ENCODE data around the gene APOA4. TPM values are rescaled to one million over a fixed set of nuclear protein-coding genes. Genes with fewer than 3 reads are reported as not detected.

APOA4 gene
- total RNA-seq, 1 donor from 2014 or later: 0.56 TPM

DNA sequence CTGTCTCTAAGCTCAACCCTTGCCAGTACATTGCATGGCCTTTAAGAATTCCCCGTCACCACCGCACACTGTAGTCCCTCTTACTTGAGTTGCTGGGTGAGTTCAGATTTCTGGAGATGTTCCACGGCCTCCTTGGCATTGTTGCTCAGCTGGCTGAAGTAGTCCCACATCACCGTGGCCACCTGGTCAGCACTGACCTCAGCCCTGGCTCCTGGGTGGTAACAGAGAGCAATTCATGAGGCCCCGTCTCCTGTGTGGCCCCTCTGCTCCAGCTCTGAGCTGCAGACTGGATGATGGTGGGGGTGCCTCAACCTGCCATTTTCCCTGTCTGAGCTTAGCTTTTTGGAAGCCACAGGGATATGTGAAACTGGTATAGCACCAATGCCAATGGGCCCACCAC is 529 bp downstream of the APOA4 start:
- H3K4me3 ChIP-seq: no peak overlapping the region
- Mint-ChIP-seq H3K9me3 (no peaks in the 10 kb centered on the region), H3K27ac (no peak overlapping the region), H3K4me3 (no peak overlapping the region), H3K4me1 (peaks cover 10% of the 10 kb centered on the region), H3K36me3 (no peaks in the 10 kb centered on the region), H3K27me3 (ENCODE audit: insufficient read depth, low read depth) (peaks cover 2% of the 10 kb centered on the region)
- H3K27me3 ChIP-seq: no peaks in the 10 kb centered on the region
- TF ChIP-seq EZH2phosphoT487 (IDR thresholded peaks at IDR 0.05): no peak
- TF ChIP-seq, protein P1, sequence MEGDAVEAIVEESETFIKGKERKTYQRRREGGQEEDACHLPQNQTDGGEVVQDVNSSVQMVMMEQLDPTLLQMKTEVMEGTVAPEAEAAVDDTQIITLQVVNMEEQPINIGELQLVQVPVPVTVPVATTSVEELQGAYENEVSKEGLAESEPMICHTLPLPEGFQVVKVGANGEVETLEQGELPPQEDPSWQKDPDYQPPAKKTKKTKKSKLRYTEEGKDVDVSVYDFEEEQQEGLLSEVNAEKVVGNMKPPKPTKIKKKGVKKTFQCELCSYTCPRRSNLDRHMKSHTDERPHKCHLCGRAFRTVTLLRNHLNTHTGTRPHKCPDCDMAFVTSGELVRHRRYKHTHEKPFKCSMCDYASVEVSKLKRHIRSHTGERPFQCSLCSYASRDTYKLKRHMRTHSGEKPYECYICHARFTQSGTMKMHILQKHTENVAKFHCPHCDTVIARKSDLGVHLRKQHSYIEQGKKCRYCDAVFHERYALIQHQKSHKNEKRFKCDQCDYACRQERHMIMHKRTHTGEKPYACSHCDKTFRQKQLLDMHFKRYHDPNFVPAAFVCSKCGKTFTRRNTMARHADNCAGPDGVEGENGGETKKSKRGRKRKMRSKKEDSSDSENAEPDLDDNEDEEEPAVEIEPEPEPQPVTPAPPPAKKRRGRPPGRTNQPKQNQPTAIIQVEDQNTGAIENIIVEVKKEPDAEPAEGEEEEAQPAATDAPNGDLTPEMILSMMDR (IDR thresholded peaks at IDR 0.05): no peak
- TF ChIP-seq EZH2 (IDR thresholded peaks at IDR 0.05): no peak
- H3K36me3 ChIP-seq: no peaks in the 10 kb centered on the region
- no peaks in the 10 kb centered on the region for H3K79me2 ChIP-seq (ENCODE audit: low read depth)
- no peak for DNase-seq (ENCODE audit: low spot score)
- H3K4me1 ChIP-seq: peaks cover 5% of the 10 kb centered on the region
- no peak overlapping the region for H2AFZ ChIP-seq (replicated peaks)
- peaks cover 3% of the 10 kb centered on the region for H3F3A ChIP-seq (ENCODE audit: low read depth)
- no peak overlapping the region for H3K27ac ChIP-seq
- H3K9me3 ChIP-seq (ENCODE audit: low read depth): no peaks in the 10 kb centered on the region
- no peak overlapping the region for H3K9ac ChIP-seq
- H4K20me1 ChIP-seq (ENCODE audit: low read depth): no peaks in the 10 kb centered on the region
- H3K4me2 ChIP-seq: no peak overlapping the region

- peaks cover 3% of the 10 kb centered on the region for H3F3A ChIP-seq (ENCODE audit: low read depth)
- no peak overlapping the region for H3K27ac ChIP-seq
- H3K4me3 ChIP-seq: no peak overlapping the region
- Mint-ChIP-seq H3K4me3 (no peak overlapping the region), H3K27ac (no peak overlapping the region), H3K27me3 (ENCODE audit: insufficient read depth, low read depth) (peaks cover 2% of the 10 kb centered on the region), H3K36me3 (no peaks in the 10 kb centered on the region), H3K4me1 (peaks cover 2% of the 10 kb centered on the region), H3K9me3 (no peaks in the 10 kb centered on the region)
- no peak overlapping the region for H3K9ac ChIP-seq
- H2AFZ ChIP-seq (replicated peaks): no peak overlapping the region
- peaks cover 5% of the 10 kb centered on the region for H3K4me1 ChIP-seq
- no peaks in the 10 kb centered on the region for H3K27me3 ChIP-seq
- no peak for DNase-seq (ENCODE audit: low spot score)
- H3K79me2 ChIP-seq (ENCODE audit: low read depth): no peaks in the 10 kb centered on the region
- no peak overlapping the region for H3K4me2 ChIP-seq
- H4K20me1 ChIP-seq (ENCODE audit: low read depth): no peaks in the 10 kb centered on the region
- H3K36me3 ChIP-seq: no peaks in the 10 kb centered on the region
- no peaks in the 10 kb centered on the region for H3K9me3 ChIP-seq (ENCODE audit: low read depth)
- TF ChIP-seq EZH2 (IDR thresholded peaks at IDR 0.05) (no peak), EZH2phosphoT487 (IDR thresholded peaks at IDR 0.05) (no peak)
- TF ChIP-seq, protein P1 (IDR thresholded peaks at IDR 0.05): no peak
Measured at GRCh38 chr11:116821050-116821918, 1.8 kb downstream of the APOA4 start.

DNA sequence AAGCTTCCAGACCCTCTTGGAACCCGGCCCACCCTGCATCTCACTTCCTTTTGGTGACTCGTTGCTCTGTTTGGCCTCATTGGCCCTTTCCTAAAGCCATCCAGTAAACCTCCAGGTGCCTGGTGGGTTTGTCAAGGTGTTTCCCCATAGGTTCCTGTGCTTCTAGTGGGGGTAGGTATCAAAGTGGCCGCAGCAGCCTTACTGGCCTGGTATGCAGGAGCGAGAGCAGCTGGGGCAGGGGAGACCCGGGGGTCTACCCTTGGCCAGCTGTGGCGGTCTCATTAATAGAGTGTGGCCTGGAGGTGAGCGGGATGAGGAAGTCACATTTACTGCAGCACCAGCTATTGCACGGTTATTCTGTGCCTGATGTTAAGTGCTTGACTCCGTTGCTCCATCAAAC is 4.1 kb downstream of the APOA4 start:
- TF ChIP-seq, protein P1 (IDR thresholded peaks at IDR 0.05): no peak
- TF ChIP-seq EZH2 (IDR thresholded peaks at IDR 0.05) (no peak), EZH2phosphoT487 (IDR thresholded peaks at IDR 0.05) (no peak)
- no peaks in the 10 kb centered on the region for H3K36me3 ChIP-seq

More for the DNA sequence above, 4.1 kb downstream of the APOA4 start:
- H3K9ac ChIP-seq: no peak overlapping the region
- H3K36me3 Mint-ChIP-seq: no peaks in the 10 kb centered on the region
- peaks cover 4% of the 10 kb centered on the region for H3K27me3 Mint-ChIP-seq (ENCODE audit: insufficient read depth, low read depth)
- H3F3A ChIP-seq (ENCODE audit: low read depth): peaks cover 3% of the 10 kb centered on the region
- no peaks in the 10 kb centered on the region for H3K9me3 Mint-ChIP-seq
- H2AFZ ChIP-seq (replicated peaks): no peak overlapping the region
- peaks cover 5% of the 10 kb centered on the region for H3K4me1 ChIP-seq
- peaks cover 2% of the 10 kb centered on the region for H3K4me1 Mint-ChIP-seq
- H3K27ac ChIP-seq: no peak overlapping the region
- no peaks in the 10 kb centered on the region for H3K27me3 ChIP-seq
- no peaks in the 10 kb centered on the region for H4K20me1 ChIP-seq (ENCODE audit: low read depth)
- H3K79me2 ChIP-seq (ENCODE audit: low read depth): no peaks in the 10 kb centered on the region
- no peak overlapping the region for H3K4me3 ChIP-seq
- no peaks in the 10 kb centered on the region for H3K9me3 ChIP-seq (ENCODE audit: low read depth)
- H3K4me2 ChIP-seq: no peak overlapping the region
- no peak overlapping the region for H3K4me3 Mint-ChIP-seq
- no peak overlapping the region for H3K27ac Mint-ChIP-seq
- no peak for DNase-seq (ENCODE audit: low spot score)
